PC-3 (cell line): ENCODE measurements around the gene UBE2U. TPM values are rescaled to one million over a fixed set of nuclear protein-coding genes. Genes with fewer than 3 reads are reported as not detected.
"Not testable (repeated sequence)": the region's sequence is repeated elsewhere in the genome, so short reads cannot be mapped to it uniquely, and the experiment has no call there.

Experiments used
- ATAC-seq: fragments of 200-7000 bp; cut with Tn5 transposase; 2 replicates; pipeline ENCODE4 v1.9.1; 2020; ENCODE audit warnings: mild to moderate bottlenecking, moderate library complexity
- BruUV-seq: library from RNA; stranded (reverse); fragments of 400-500 nt; replicated peaks from 2 replicates; lab custom pipeline; 2021; lab: Mats Ljungman, UMichigan
- CTCF ChIA-PET: fragments of 300-600 bp; sonication (Branson Sonifier 250); formaldehyde crosslinking; loops from one replicate; lab custom pipeline; 2022; ENCODE audit warnings: antibody characterized with exemption; lab: Charles Lee
- POLR2A ChIA-PET: fragments of 300-600 bp; sonication (Branson Sonifier 250); formaldehyde crosslinking; loops from one replicate; lab custom pipeline; 2022; ENCODE audit warnings: antibody characterized with exemption; ENCODE audit not compliant: unreplicated experiment; lab: Charles Lee
- DNase-seq: peaks from one replicate; pipeline ENCODE4 v3.0.0-alpha.2; 2015
- H2AFZ ChIP-seq: fragments of 300-600 bp; sonication (generic); 2 replicates; pipeline ENCODE4 v1.6.0; 2016; ENCODE audit warnings: antibody characterized with exemption, low read length
- H3F3A ChIP-seq: fragments of 300-600 bp; sonication (generic); one replicate; pipeline ENCODE4 v1.6.0; 2017; ENCODE audit warnings: antibody characterized with exemption, low read length, control low read depth, mild to moderate bottlenecking; ENCODE audit not compliant: unreplicated experiment
- H3K27ac ChIP-seq: fragments of 300-600 bp; sonication (generic); 2 replicates; pipeline ENCODE4 v1.5.1; 2016; ENCODE audit warnings: mild to moderate bottlenecking, low read length
- H3K27me3 ChIP-seq: fragments of 300-600 bp; sonication (generic); 2 replicates; pipeline ENCODE4 v1.6.1; 2016; ENCODE audit warnings: low read length, mixed read lengths
- H3K36me3 ChIP-seq: fragments of 300-600 bp; sonication (generic); 2 replicates; pipeline ENCODE4 v1.6.1; 2016; ENCODE audit warnings: low read depth, mixed run types, low read length, mixed read lengths
- H3K4me1 ChIP-seq: fragments of 300-600 bp; sonication (generic); 2 replicates; pipeline ENCODE4 v1.5.1; 2016; ENCODE audit warnings: low read length; ENCODE audit not compliant: insufficient read depth
- H3K4me2 ChIP-seq: fragments of 300-600 bp; sonication (generic); 2 replicates; pipeline ENCODE4 v1.6.0; 2016; ENCODE audit warnings: low read length
- H3K4me3 ChIP-seq: fragments of 300-600 bp; sonication (generic); 2 replicates; pipeline ENCODE4 v1.5.1; 2016; ENCODE audit warnings: mild to moderate bottlenecking, low read length, mixed read lengths
- H3K79me2 ChIP-seq: fragments of 300-600 bp; sonication (generic); 2 replicates; pipeline ENCODE4 v1.6.1; 2017; ENCODE audit warnings: low read length, mixed read lengths
- H3K9ac ChIP-seq: fragments of 300-600 bp; sonication (generic); 2 replicates; pipeline ENCODE4 v1.6.0; 2016; ENCODE audit warnings: mild to moderate bottlenecking, low read length
- H3K9me2 ChIP-seq: fragments of 300-600 bp; sonication (generic); replicated peaks from 2 replicates; pipeline ENCODE4 v1.6.1; 2016; ENCODE audit warnings: mixed run types, low read length, mixed read lengths
- H3K9me3 ChIP-seq: fragments of 300-600 bp; sonication (generic); 2 replicates; pipeline ENCODE4 v1.6.1; 2016; ENCODE audit warnings: low read length, mixed read lengths
- H4K20me1 ChIP-seq: fragments of 300-600 bp; sonication (generic); 2 replicates; pipeline ENCODE4 v1.6.1; 2016; ENCODE audit warnings: low read length, mixed read lengths
- EZH2 ChIP-seq: fragments of 300-600 bp; sonication (generic); IDR thresholded peaks from one replicate; pipeline ENCODE4 v1.6.1; 2017; ENCODE audit warnings: antibody characterized with exemption, mild to moderate bottlenecking, low read length; ENCODE audit not compliant: unreplicated experiment
- EZH2phosphoT487 ChIP-seq: fragments of 300-600 bp; sonication (generic); IDR thresholded peaks from 2 replicates; pipeline ENCODE4 v1.6.1; 2018; ENCODE audit warnings: mild to moderate bottlenecking, antibody characterized with exemption, low read length, borderline replicate concordance
- intact Hi-C: fragments of 100-400 bp; cut with micrococcal nuclease; formaldehyde crosslinking; loops from 2 replicates; pipeline ENCODE4 v1.9.0; 2023
- total RNA-seq: library from RNA; depleted of rRNA; stranded (reverse); fragments of >200 nt; gene quantifications from 2 replicates; pipeline ENCODE4 v1.2.3, GENCODE V29; 2014
- TF ChIP-seq, protein P1 (sequence below): fragments of 300-600 bp; sonication (generic); conservative IDR thresholded peaks from 2 replicates; pipeline ENCODE4 v1.5.1; 2017; ENCODE audit warnings: antibody characterized with exemption, low read depth, mild to moderate bottlenecking, low read length

The UBE2U gene
- total RNA-seq, 1 experiment from 2014 or later: not detected

DNA sequence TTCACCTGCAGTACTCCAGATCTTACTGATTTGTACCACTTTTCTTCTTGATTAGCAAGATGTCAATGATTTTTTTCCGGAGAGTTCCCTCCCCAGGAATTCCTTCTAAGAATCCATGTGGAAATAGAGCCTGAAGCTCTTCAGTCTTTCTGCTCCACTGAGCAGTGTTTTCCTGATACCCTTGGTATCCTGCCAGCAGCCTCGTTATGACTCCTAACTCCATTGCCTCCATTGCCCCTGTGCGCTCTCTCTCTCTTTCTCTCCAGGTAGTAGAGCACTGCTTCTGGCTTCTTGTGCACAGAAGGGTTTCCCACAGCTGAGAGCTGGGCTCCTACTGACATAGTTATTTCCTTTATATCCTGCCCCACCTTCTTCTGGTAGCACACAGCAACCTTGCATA lies 12.2 kb downstream of the UBE2U start:
- no peaks in the 10 kb centered on the region for H3F3A ChIP-seq
- H3K9me3 ChIP-seq: no peaks in the 10 kb centered on the region
- TF ChIP-seq EZH2phosphoT487 (no peak), EZH2 (no peak)
- TF ChIP-seq, protein P1, sequence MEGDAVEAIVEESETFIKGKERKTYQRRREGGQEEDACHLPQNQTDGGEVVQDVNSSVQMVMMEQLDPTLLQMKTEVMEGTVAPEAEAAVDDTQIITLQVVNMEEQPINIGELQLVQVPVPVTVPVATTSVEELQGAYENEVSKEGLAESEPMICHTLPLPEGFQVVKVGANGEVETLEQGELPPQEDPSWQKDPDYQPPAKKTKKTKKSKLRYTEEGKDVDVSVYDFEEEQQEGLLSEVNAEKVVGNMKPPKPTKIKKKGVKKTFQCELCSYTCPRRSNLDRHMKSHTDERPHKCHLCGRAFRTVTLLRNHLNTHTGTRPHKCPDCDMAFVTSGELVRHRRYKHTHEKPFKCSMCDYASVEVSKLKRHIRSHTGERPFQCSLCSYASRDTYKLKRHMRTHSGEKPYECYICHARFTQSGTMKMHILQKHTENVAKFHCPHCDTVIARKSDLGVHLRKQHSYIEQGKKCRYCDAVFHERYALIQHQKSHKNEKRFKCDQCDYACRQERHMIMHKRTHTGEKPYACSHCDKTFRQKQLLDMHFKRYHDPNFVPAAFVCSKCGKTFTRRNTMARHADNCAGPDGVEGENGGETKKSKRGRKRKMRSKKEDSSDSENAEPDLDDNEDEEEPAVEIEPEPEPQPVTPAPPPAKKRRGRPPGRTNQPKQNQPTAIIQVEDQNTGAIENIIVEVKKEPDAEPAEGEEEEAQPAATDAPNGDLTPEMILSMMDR: no peak
- no peaks in the 10 kb centered on the region for H3K9me2 ChIP-seq
- H4K20me1 ChIP-seq: no peaks in the 10 kb centered on the region
- H3K27me3 ChIP-seq: no peaks in the 10 kb centered on the region
- no peaks in the 10 kb centered on the region for H3K79me2 ChIP-seq
- ChIA-PET POLR2A (no interaction called here), CTCF (no interaction called here)
- no peak overlapping the region for H3K4me2 ChIP-seq
- DNase-seq (no peak), ATAC-seq (no peak)
- no peaks in the 10 kb centered on the region for H3K4me1 ChIP-seq
- no peak overlapping the region for H2AFZ ChIP-seq
- no peak overlapping the region for H3K9ac ChIP-seq
- intact Hi-C loops: no loop called here
- no peak overlapping the region for H3K27ac ChIP-seq
- H3K4me3 ChIP-seq: no peak overlapping the region
- no TSS peak for BruUV-seq
- H3K36me3 ChIP-seq: no peaks in the 10 kb centered on the region

DNA sequence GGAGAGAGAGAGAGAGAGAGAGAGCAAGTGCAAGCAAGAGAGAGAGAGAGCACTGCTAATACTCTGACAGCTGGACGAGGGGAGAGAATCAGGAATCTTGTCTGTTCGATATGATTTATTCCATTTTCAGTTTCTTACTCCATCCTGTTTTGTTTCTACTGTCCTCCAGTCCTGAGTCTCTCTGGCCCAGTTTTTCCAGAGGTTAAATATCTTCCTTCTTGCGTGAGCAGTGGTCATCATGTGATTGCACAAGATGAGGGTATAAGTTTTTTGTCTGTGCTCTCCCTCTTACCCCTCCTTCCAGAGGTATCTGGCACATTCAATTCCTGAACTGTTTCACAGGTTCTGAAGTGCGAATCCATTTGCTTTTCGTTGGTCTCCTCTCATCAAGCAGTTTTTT lies 16.8 kb downstream of the UBE2U start:
- ChIA-PET POLR2A (no interaction called here), CTCF (no interaction called here)
- H3K4me1 ChIP-seq: peaks cover 18% of the 10 kb centered on the region
- TF ChIP-seq, protein P1: no peak
- TF ChIP-seq EZH2 (no peak), EZH2phosphoT487 (no peak)
- intact Hi-C loops: loop anchor here (5.0 kb wide), 1 partner anchor 48 kb away; no protein-coding TSS in a partner anchor
- no peaks in the 10 kb centered on the region for H3K36me3 ChIP-seq
- no peaks in the 10 kb centered on the region for H4K20me1 ChIP-seq
- no peak overlapping the region for H3K4me3 ChIP-seq
- no peak overlapping the region for H3K4me2 ChIP-seq
- ATAC-seq (no peak), DNase-seq (no peak)
- no peaks in the 10 kb centered on the region for H3K27me3 ChIP-seq
- no peaks in the 10 kb centered on the region for H3K79me2 ChIP-seq
- no peak overlapping the region for H2AFZ ChIP-seq
- H3F3A ChIP-seq: peaks cover 6% of the 10 kb centered on the region
- BruUV-seq: no TSS peak
- H3K9me3 ChIP-seq: no peaks in the 10 kb centered on the region
- no peaks in the 10 kb centered on the region for H3K9me2 ChIP-seq
- H3K27ac ChIP-seq: no peak overlapping the region
- H3K9ac ChIP-seq: no peak overlapping the region

DNA sequence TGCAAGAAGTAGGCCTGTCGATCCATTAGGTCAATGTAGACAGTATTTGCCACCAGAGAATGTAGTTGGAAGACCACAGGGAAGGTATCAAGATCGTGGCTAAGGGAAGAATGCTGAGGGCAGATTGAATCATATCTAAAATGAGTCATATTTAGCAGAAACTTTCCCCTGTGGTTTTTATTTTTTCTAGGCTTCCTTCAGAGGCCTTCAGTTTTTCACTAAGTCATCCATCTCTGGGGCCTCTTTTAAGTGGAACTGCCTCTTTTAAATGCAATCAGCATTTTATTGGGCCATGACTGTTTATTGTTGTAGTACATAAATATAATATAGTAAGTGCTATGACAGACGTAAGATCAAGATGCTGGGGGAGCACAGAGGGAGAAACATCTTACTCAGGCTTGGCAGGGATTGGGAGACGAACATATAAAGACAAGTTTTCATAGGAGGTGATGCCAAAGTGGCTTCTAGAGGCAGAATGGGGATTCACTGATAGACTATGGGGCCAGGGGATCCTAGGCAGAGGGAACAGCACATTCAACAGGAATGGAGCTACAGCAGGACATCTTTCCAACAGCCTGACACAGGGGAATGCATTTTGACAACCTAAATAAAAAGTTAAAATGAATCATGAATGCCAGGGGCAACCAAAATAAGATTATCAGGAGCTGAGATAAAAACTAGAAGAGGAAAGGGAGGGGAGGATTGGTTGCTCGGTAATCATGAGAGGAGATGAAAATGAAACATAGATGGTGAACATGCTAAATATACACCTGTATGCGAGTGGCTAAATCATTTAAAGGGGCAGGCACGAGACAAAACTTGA lies 20.1 kb downstream of the UBE2U start:
- Histone ChIP-seq H3K27ac (peak overlapping the region; percentile 84), H3K4me1 (peaks cover 18% of the 10 kb centered on the region), H3K36me3 (no peaks in the 10 kb centered on the region), H3K9me3 (no peaks in the 10 kb centered on the region), H3F3A (peaks cover 6% of the 10 kb centered on the region), H3K27me3 (no peaks in the 10 kb centered on the region), H3K4me2 (peak overlapping the region; percentile 72), H4K20me1 (no peaks in the 10 kb centered on the region), H3K4me3 (peak overlapping the region; percentile 9; the same call in 1 of the 2 replicates), H2AFZ (peak overlapping the region; percentile 49; the same call in 1 of the 2 replicates), H3K79me2 (no peaks in the 10 kb centered on the region), H3K9me2 (no peaks in the 10 kb centered on the region), H3K9ac (peak overlapping the region; percentile 18)
- ATAC-seq: peak; percentile 76
- ChIA-PET POLR2A (no interaction called here), CTCF (no interaction called here)
- intact Hi-C loops: loop anchor here (5.0 kb wide), 1 partner anchor 51 kb away; no protein-coding TSS in a partner anchor
- DNase-seq: peak; percentile 87
- no TSS peak for BruUV-seq
- TF ChIP-seq EZH2 (no peak), EZH2phosphoT487 (no peak)
- TF ChIP-seq, protein P1: no peak

DNA sequence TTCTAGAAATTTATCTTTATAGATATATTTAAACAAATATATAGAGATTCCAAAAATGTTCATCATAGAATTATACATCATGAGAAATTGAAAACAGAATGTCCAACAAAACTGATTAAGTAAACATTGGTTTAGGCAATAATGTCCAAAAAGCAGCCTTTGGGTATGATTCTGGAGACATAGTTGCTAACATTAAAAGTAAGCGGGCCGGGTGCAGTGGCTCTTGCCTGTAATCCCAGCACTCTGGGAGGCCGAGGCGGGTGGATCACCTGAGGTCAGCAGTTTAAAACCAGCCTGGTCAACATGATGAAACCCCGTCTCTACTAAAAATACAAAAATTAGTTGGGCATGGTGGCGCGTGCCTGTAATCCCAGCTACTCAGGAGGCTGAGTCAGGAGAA lies 20.8 kb downstream of the UBE2U start:
- H2AFZ ChIP-seq, POLR2A ChIA-PET, H3K4me2 ChIP-seq, H3K4me3 ChIP-seq, H3K36me3 ChIP-seq, H3K9me3 ChIP-seq, H3F3A ChIP-seq, H3K79me2 ChIP-seq, H3K27me3 ChIP-seq, H3K9me2 ChIP-seq, CTCF ChIA-PET, H4K20me1 ChIP-seq, ATAC-seq, DNase-seq, BruUV-seq, H3K9ac ChIP-seq: not testable (repeated sequence)
- Histone ChIP-seq H3K27ac (peak overlapping the region; percentile 84; the same call in 1 of the 2 replicates), H3K4me1 (peaks cover 18% of the 10 kb centered on the region)
- intact Hi-C loops: loop anchor here (5.0 kb wide), 1 partner anchor 52 kb away; no protein-coding TSS in a partner anchor
